ENCODE measurements around the gene VAV2. TPM values are rescaled to one million over a fixed set of nuclear protein-coding genes. Genes with fewer than 3 reads are reported as not detected.
"Not testable (repeated sequence)": the region's sequence is repeated elsewhere in the genome, so short reads cannot be mapped to it uniquely, and the experiment has no call there.

Gene VAV2
- total RNA-seq, 1 donor from 2014 or later, result 34.6 TPM

GRCh38 chr9:133747309-133747708 lies 244.8 kb downstream of the VAV2 start:
- TF ChIP-seq CTCF (IDR thresholded peaks at IDR 0.05), result no peak

GRCh38 chr9:133744528-133744927 lies 247.6 kb downstream of the VAV2 start:
- intact Hi-C loops (cut with DNase I); H3K27ac ChIP-seq; H3K36me3 ChIP-seq; H3K9me3 ChIP-seq; DNase-seq; H3K4me1 ChIP-seq; H3K27me3 ChIP-seq; ATAC-seq; H3K4me3 ChIP-seq: not testable (repeated sequence)

More at GRCh38 chr9:133747309-133747708, 244.8 kb downstream of the VAV2 start:
- Histone ChIP-seq H3K4me3 (no peak overlapping the region), H3K36me3 (no peaks in the 10 kb centered on the region), H3K9me3 (no peaks in the 10 kb centered on the region), H3K27ac (no peak overlapping the region), H3K27me3 (peaks cover 10% of the 10 kb centered on the region), H3K4me1 (no peaks in the 10 kb centered on the region)
- intact Hi-C loops (cut with DNase I), result no loop called here
- DNase-seq, result no peak
- no peak for ATAC-seq

- ATAC-seq (peak; percentile 86), DNase-seq (peak; percentile 84)
- Histone ChIP-seq H3K4me3 (no peak overlapping the region), H3K9me3 (no peaks in the 10 kb centered on the region), H3K36me3 (no peaks in the 10 kb centered on the region), H3K27me3 (peaks cover 5% of the 10 kb centered on the region), H3K27ac (peak overlapping the region; percentile 0), H3K4me1 (peaks cover 5% of the 10 kb centered on the region)
- peak; percentile 100 for TF ChIP-seq CTCF (IDR thresholded peaks at IDR 0.05)
- intact Hi-C loops (cut with DNase I), result no loop called here
Measured at GRCh38 chr9:133742849-133743444, 249.2 kb downstream of the VAV2 start.

GRCh38 chr9:133742251-133742650 lies 249.9 kb downstream of the VAV2 start:
- Histone ChIP-seq H3K36me3 (no peaks in the 10 kb centered on the region), H3K27ac (no peak overlapping the region), H3K4me1 (peaks cover 12% of the 10 kb centered on the region), H3K4me3 (no peak overlapping the region), H3K9me3 (no peaks in the 10 kb centered on the region), H3K27me3 (peaks cover 5% of the 10 kb centered on the region)
- no peak for TF ChIP-seq CTCF (IDR thresholded peaks at IDR 0.05)
- DNase-seq (peak; percentile 51), ATAC-seq (no peak)
- intact Hi-C loops (cut with DNase I), result no loop called here

GRCh38 chr9:133741716-133742115 lies 250.4 kb downstream of the VAV2 start:
- Histone ChIP-seq H3K4me3 (no peak overlapping the region), H3K36me3 (no peaks in the 10 kb centered on the region), H3K4me1 (peaks cover 13% of the 10 kb centered on the region), H3K27me3 (peaks cover 5% of the 10 kb centered on the region), H3K27ac (no peak overlapping the region), H3K9me3 (no peaks in the 10 kb centered on the region)
- intact Hi-C loops (cut with DNase I), result no loop called here
- no peak for DNase-seq
- no peak for ATAC-seq
- TF ChIP-seq CTCF (IDR thresholded peaks at IDR 0.05), result no peak

- H3K4me1 ChIP-seq, result peaks cover 13% of the 10 kb centered on the region
- H3K4me3 ChIP-seq, result no peak overlapping the region
- ATAC-seq (no peak), DNase-seq (peak; percentile 52)
- no peaks in the 10 kb centered on the region for H3K9me3 ChIP-seq
- H3K36me3 ChIP-seq, result no peaks in the 10 kb centered on the region
- no peak for TF ChIP-seq CTCF (IDR thresholded peaks at IDR 0.05)
- intact Hi-C loops (cut with DNase I), result no loop called here
- H3K27me3 ChIP-seq, result no peaks in the 10 kb centered on the region
- H3K27ac ChIP-seq, result no peak overlapping the region
Measured at GRCh38 chr9:133740911-133741310, 251.2 kb downstream of the VAV2 start.
